Gastroesophageal sphincter (tissue), 3 donors: ENCODE data around the gene RAPGEF2.

Experiments used
- CTCF ChIP-seq, 4 experiments: fragments of 200-600 bp in 2 of 4; fragments of 450-650 bp in 2 of 4; sonication (generic) in 1 of 4; IDR thresholded peaks; one replicate each; pipeline ENCODE4 v1.5.1; 2017 to 2019; ENCODE audit warnings: antibody characterized with exemption in 4 of 4, mild to moderate bottlenecking in 2 of 4, moderate library complexity in 2 of 4
- EP300 ChIP-seq: sonication (generic); formaldehyde crosslinking; IDR thresholded peaks from one replicate; pipeline ENCODE4 v1.6.1; 2017; ENCODE audit warnings: antibody characterized with exemption, mild to moderate bottlenecking
- POLR2A ChIP-seq, 2 donors: fragments of 450-650 bp; IDR thresholded peaks; one replicate each; pipeline ENCODE4 v1.6.1; 2017; ENCODE audit warnings: antibody characterized with exemption in 2 of 2, mild to moderate bottlenecking in 2 of 2, moderate library complexity in 1 of 2
- POLR2AphosphoS5 ChIP-seq: sonication (generic); formaldehyde crosslinking; IDR thresholded peaks from one replicate; pipeline ENCODE4 v1.6.1; 2017; ENCODE audit warnings: antibody characterized with exemption

GRCh38 chr4:159079074-159079473 is 23.8 kb upstream of the RAPGEF2 start:
- TF ChIP-seq POLR2AphosphoS5 (no peak), POLR2A (IDR thresholded peaks at IDR 0.05) (no peak), CTCF (IDR thresholded peaks at IDR 0.05) (no peak), EP300 (no peak)
